GM18505 (cell line): Measurements from ENCODE around the gene UTF1.
"Not testable (repeated sequence)": the region's sequence is repeated elsewhere in the genome, so short reads cannot be mapped to it uniquely, and the experiment has no call there.

Source experiments
- ATAC-seq: cut with Tn5 transposase; IDR thresholded peaks from one replicate; pipeline ENCODE4 v1.9.1; 2021; ENCODE audit not compliant: unreplicated experiment
- POLR2A ChIP-seq: IDR thresholded peaks from 4 replicates; pipeline ENCODE4 v1.6.1; 2011; ENCODE audit warnings: borderline replicate concordance; ENCODE audit not compliant: insufficient read depth, insufficient read length; ENCODE audit errors: extremely low read depth

The UTF1 gene

GRCh38 chr10:133221331-133221730 is 8.7 kb upstream of the UTF1 start:
- no peak for TF ChIP-seq POLR2A
- no peak for ATAC-seq

- ATAC-seq, result not testable (repeated sequence)
These were observed 8.3 kb upstream of the UTF1 start for GRCh38 chr10:133221756-133222155.

GRCh38 chr10:133224076-133224475 is 5.9 kb upstream of the UTF1 start:
- no peak for TF ChIP-seq POLR2A
- ATAC-seq, result no peak

- no peak for TF ChIP-seq POLR2A
- ATAC-seq, result no peak
These were observed 5.2 kb upstream of the UTF1 start for GRCh38 chr10:133224756-133225372.

GRCh38 chr10:133225707-133226191 is 4.3 kb upstream of the UTF1 start:
- no peak for ATAC-seq
- no peak for TF ChIP-seq POLR2A

GRCh38 chr10:133226251-133226808 is 3.7 kb upstream of the UTF1 start:
- no peak for ATAC-seq
- no peak for TF ChIP-seq POLR2A

GRCh38 chr10:133227256-133227655 is 2.8 kb upstream of the UTF1 start:
- ATAC-seq, result no peak
- no peak for TF ChIP-seq POLR2A

- ATAC-seq, result no peak
- TF ChIP-seq POLR2A, result no peak
These were observed 563 bp upstream of the UTF1 start for GRCh38 chr10:133229265-133230043.

GRCh38 chr10:133230387-133231195 is 574 bp downstream of the UTF1 start:
- no peak for ATAC-seq
- no peak for TF ChIP-seq POLR2A

- ATAC-seq, result no peak
- TF ChIP-seq POLR2A, result no peak
These were observed 1.4 kb downstream of the UTF1 start for GRCh38 chr10:133231244-133231945.

- TF ChIP-seq POLR2A, result no peak
- ATAC-seq, result no peak
These were observed 2.0 kb downstream of the UTF1 start for GRCh38 chr10:133231946-133232574.

GRCh38 chr10:133234796-133235195 is 4.8 kb downstream of the UTF1 start:
- ATAC-seq, result not testable (repeated sequence)
